ENCODE measurements around the gene RHO.

GRCh38 chr3:129482721-129483120 is 45.7 kb upstream of the RHO start:
- TF ChIP-seq ZNF274 (IDR thresholded peaks at IDR 0.05; ENCODE audit: insufficient read depth, insufficient read length) (no peak), POLR2AphosphoS5 (IDR thresholded peaks at IDR 0.05; ENCODE audit: low read length) (no peak), SPI1 (IDR thresholded peaks at IDR 0.05; ENCODE audit: borderline replicate concordance, insufficient read depth, low read depth, low read length) (no peak)

All from GM12878 (cell line).